Right hindlimb (tissue), 1 donor: Measurements from ENCODE around the gene NUP155.
"Not testable (repeated sequence)": the region's sequence is repeated elsewhere in the genome, so short reads cannot be mapped to it uniquely, and the experiment has no call there.

Experiments
- DNase-seq: peaks from one replicate; pipeline ENCODE4 v3.0.0-alpha.2; 2018

Gene NUP155

GRCh38 chr5:37275511-37275910, 95.4 kb downstream of the NUP155 start:
- no peak for DNase-seq

GRCh38 chr5:37272511-37272910, 98.4 kb downstream of the NUP155 start:
- DNase-seq = no peak

GRCh38 chr5:37268100-37268499, 102.8 kb downstream of the NUP155 start:
- not testable (repeated sequence) for DNase-seq

GRCh38 chr5:37255774-37256358, 115.0 kb downstream of the NUP155 start:
- DNase-seq = no peak

- no peak for DNase-seq
Observed at GRCh38 chr5:37254581-37254980, 116.3 kb downstream of the NUP155 start.

GRCh38 chr5:37251665-37252064, 119.2 kb downstream of the NUP155 start:
- DNase-seq = no peak

- no peak for DNase-seq
Observed at GRCh38 chr5:37249815-37250164, 121.1 kb downstream of the NUP155 start.

- DNase-seq = peak; percentile 93
Observed at GRCh38 chr5:37248970-37249814, 121.7 kb downstream of the NUP155 start, which contains the start of gene CPLANE1. Gene CPLANE1, minus strand, starts transcription at chr5:37249376. Its CDS starts 1,678 bp downstream, at chr5:37247698.

GRCh38 chr5:37248421-37248969, 122.4 kb downstream of the NUP155 start:
- no peak for DNase-seq

- no peak for DNase-seq
Observed at GRCh38 chr5:37247496-37247895, 123.4 kb downstream of the NUP155 start.

- no peak for DNase-seq
Observed at GRCh38 chr5:37247036-37247435, 123.9 kb downstream of the NUP155 start.
